Natural killer cell treated with Interleukin-12 subunit alpha and Interleukin-12 subunit beta and Interleukin-15 and Interleukin-18, amount 100 ng/mL, for 72 hours (primary cell): Measurements from ENCODE around the gene GNA14. TPM values are rescaled to one million over a fixed set of nuclear protein-coding genes. Genes with fewer than 3 reads are reported as not detected.
A peak's percentile ranks its signal among the peaks of the same experiment; 100 is the strongest.
"Not testable (repeated sequence)": the region's sequence is repeated elsewhere in the genome, so short reads cannot be mapped to it uniquely, and the experiment has no call there.

Experiments used
- ATAC-seq, 2 donors: fragments of 150-1000 bp; cut with Tn5 transposase in 1 of 2; sonication (Bioruptor Pico), chemical (Tn5 transposase) in 1 of 2; 2 replicates each; pipeline ENCODE4 v1.10.0; 2021
- DNase-seq: peaks from one replicate; pipeline ENCODE4 v3.0.0; 2022; ENCODE audit warnings: low spot score
- H3K27ac Mint-ChIP-seq, 2 donors: 1 replicate in 1 of 2; 2 replicates in 1 of 2; pipeline ENCODE4 v1.8.0; 2022; ENCODE audit warnings: mixed read lengths in 2 of 2, mild to moderate bottlenecking in 1 of 2, moderate library complexity in 1 of 2
- H3K27me3 Mint-ChIP-seq, 2 donors: 1 replicate in 1 of 2; 2 replicates in 1 of 2; pipeline ENCODE4 v1.8.0; 2022; ENCODE audit warnings: mixed read lengths in 2 of 2
- H3K36me3 Mint-ChIP-seq: one replicate; pipeline ENCODE4 v1.8.0; 2022; ENCODE audit warnings: mixed read lengths
- H3K4me1 Mint-ChIP-seq, 2 donors: 1 replicate in 1 of 2; 2 replicates in 1 of 2; pipeline ENCODE4 v1.8.0; 2022; ENCODE audit warnings: low read depth in 2 of 2, mixed read lengths in 2 of 2, mild to moderate bottlenecking in 1 of 2
- H3K4me3 Mint-ChIP-seq: one replicate; pipeline ENCODE4 v1.8.0; 2022; ENCODE audit warnings: mixed read lengths
- H3K9me3 Mint-ChIP-seq: 2 replicates; pipeline ENCODE4 v1.8.0; 2022; ENCODE audit warnings: mixed read lengths
- total RNA-seq, 2 donors: library from RNA; stranded (reverse); gene quantifications; one replicate each; pipeline ENCODE4 v1.2.3, GENCODE V29; 2022

Gene GNA14
- total RNA-seq, 2 donors from 2014 or later = 0.45 TPM; not detected in 1

- Mint-ChIP-seq H3K9me3 (no peaks in the 10 kb centered on the region), H3K27me3 (peaks cover 18 to 37% of the 10 kb centered on the region in 2 donors), H3K36me3 (no peaks in the 10 kb centered on the region), H3K4me1 (peaks cover 0 to 7% of the 10 kb centered on the region in 2 donors), H3K27ac (no peak overlapping the region), H3K4me3 (no peak overlapping the region)
- ATAC-seq = no peak
- DNase-seq = no peak
These were observed 58.9 kb downstream of the GNA14 start for GRCh38 chr9:77589046-77589795.

- H3K4me3 Mint-ChIP-seq = peak overlapping the region; percentile 37
- no peaks in the 10 kb centered on the region for H3K36me3 Mint-ChIP-seq
- no peaks in the 10 kb centered on the region for H3K9me3 Mint-ChIP-seq
- DNase-seq = no peak
- peaks cover 0 to 7% of the 10 kb centered on the region in 2 donors for H3K4me1 Mint-ChIP-seq
- peaks cover 14 to 30% of the 10 kb centered on the region in 2 donors for H3K27me3 Mint-ChIP-seq
- ATAC-seq = no peak
- peak overlapping the region in 1 of 2 donors; percentile 11 for H3K27ac Mint-ChIP-seq
These were observed 59.7 kb downstream of the GNA14 start for GRCh38 chr9:77588271-77588937.

GRCh38 chr9:77587851-77588250, 60.3 kb downstream of the GNA14 start:
- no peaks in the 10 kb centered on the region for H3K36me3 Mint-ChIP-seq
- H3K4me3 Mint-ChIP-seq = peak overlapping the region; percentile 37
- peaks cover 0 to 7% of the 10 kb centered on the region in 2 donors for H3K4me1 Mint-ChIP-seq
- no peak for ATAC-seq
- no peaks in the 10 kb centered on the region for H3K9me3 Mint-ChIP-seq
- no peak for DNase-seq
- peak overlapping the region in 1 of 2 donors; percentile 11 for H3K27ac Mint-ChIP-seq
- peaks cover 14 to 33% of the 10 kb centered on the region in 2 donors for H3K27me3 Mint-ChIP-seq

- Mint-ChIP-seq H3K4me1 (peaks cover 0 to 7% of the 10 kb centered on the region in 2 donors), H3K27me3 (peaks cover 18 to 35% of the 10 kb centered on the region in 2 donors), H3K4me3 (no peak overlapping the region), H3K9me3 (no peaks in the 10 kb centered on the region), H3K27ac (no peak overlapping the region), H3K36me3 (no peaks in the 10 kb centered on the region)
- ATAC-seq (no peak), DNase-seq (no peak)
These were observed 61.1 kb downstream of the GNA14 start for GRCh38 chr9:77587042-77587441.

GRCh38 chr9:77586591-77586990, 61.5 kb downstream of the GNA14 start:
- Mint-ChIP-seq H3K4me3 (no peak overlapping the region), H3K4me1 (peaks cover 0 to 7% of the 10 kb centered on the region in 2 donors), H3K9me3 (no peaks in the 10 kb centered on the region), H3K27me3 (peaks cover 18 to 39% of the 10 kb centered on the region in 2 donors), H3K27ac (no peak overlapping the region), H3K36me3 (no peaks in the 10 kb centered on the region)
- ATAC-seq (no peak), DNase-seq (no peak)

- Mint-ChIP-seq H3K4me1 (peaks cover 0 to 7% of the 10 kb centered on the region in 2 donors), H3K9me3 (no peaks in the 10 kb centered on the region), H3K36me3 (no peaks in the 10 kb centered on the region), H3K27me3 (peaks cover 18 to 39% of the 10 kb centered on the region in 2 donors), H3K4me3 (no peak overlapping the region), H3K27ac (no peak overlapping the region)
- ATAC-seq (no peak), DNase-seq (no peak)
These were observed 62.8 kb downstream of the GNA14 start for GRCh38 chr9:77585335-77585786.

GRCh38 chr9:77584927-77585326, 63.2 kb downstream of the GNA14 start:
- H3K9me3 Mint-ChIP-seq, H3K27ac Mint-ChIP-seq, ATAC-seq, H3K4me3 Mint-ChIP-seq, H3K36me3 Mint-ChIP-seq, H3K4me1 Mint-ChIP-seq, DNase-seq: not testable (repeated sequence)
- H3K27me3 Mint-ChIP-seq = peaks cover 18 to 39% of the 10 kb centered on the region in 2 donors

- H3K4me1 Mint-ChIP-seq = peaks cover 0 to 2% of the 10 kb centered on the region in 2 donors
- peaks cover 18 to 34% of the 10 kb centered on the region in 2 donors for H3K27me3 Mint-ChIP-seq
- no peak overlapping the region for H3K4me3 Mint-ChIP-seq
- peak overlapping the region in 1 of 2 donors; percentile 8 for H3K27ac Mint-ChIP-seq
- no peaks in the 10 kb centered on the region for H3K9me3 Mint-ChIP-seq
- no peaks in the 10 kb centered on the region for H3K36me3 Mint-ChIP-seq
- DNase-seq (no peak), ATAC-seq (no peak)
These were observed 65.1 kb downstream of the GNA14 start for GRCh38 chr9:77582961-77583576.

GRCh38 chr9:77582525-77582924, 65.6 kb downstream of the GNA14 start:
- peak overlapping the region; percentile 3 for H3K4me3 Mint-ChIP-seq
- peaks cover 13 to 31% of the 10 kb centered on the region in 2 donors for H3K27me3 Mint-ChIP-seq
- H3K27ac Mint-ChIP-seq = peak overlapping the region in 1 of 2 donors; percentile 8
- DNase-seq (no peak), ATAC-seq (peak; percentile 11 to 65)
- H3K9me3 Mint-ChIP-seq = no peaks in the 10 kb centered on the region
- H3K36me3 Mint-ChIP-seq = no peaks in the 10 kb centered on the region
- H3K4me1 Mint-ChIP-seq = no peaks in the 10 kb centered on the region

- no peak for DNase-seq
- Mint-ChIP-seq H3K36me3 (no peaks in the 10 kb centered on the region), H3K27me3 (peaks cover 4 to 12% of the 10 kb centered on the region in 2 donors)
These were observed 72.3 kb downstream of the GNA14 start for GRCh38 chr9:77575785-77576184.

GRCh38 chr9:77569335-77569734, 78.8 kb downstream of the GNA14 start:
- Mint-ChIP-seq H3K27me3 (peaks cover 0 to 7% of the 10 kb centered on the region in 2 donors), H3K9me3 (no peaks in the 10 kb centered on the region)

More at GRCh38 chr9:77575785-77576184, 72.3 kb downstream of the GNA14 start:
- no peak for ATAC-seq
- Mint-ChIP-seq H3K27ac (no peak overlapping the region), H3K4me3 (no peak overlapping the region), H3K4me1 (no peaks in the 10 kb centered on the region), H3K9me3 (no peaks in the 10 kb centered on the region)

GRCh38 chr9:77563174-77563573, 84.9 kb downstream of the GNA14 start:
- ATAC-seq (no peak), DNase-seq (no peak)
- Mint-ChIP-seq H3K27ac (no peak overlapping the region), H3K4me3 (no peak overlapping the region), H3K4me1 (no peaks in the 10 kb centered on the region), H3K9me3 (no peaks in the 10 kb centered on the region), H3K27me3 (peaks cover 10 to 25% of the 10 kb centered on the region in 2 donors), H3K36me3 (no peaks in the 10 kb centered on the region)

More at GRCh38 chr9:77569335-77569734, 78.8 kb downstream of the GNA14 start:
- no peak for DNase-seq
- Mint-ChIP-seq H3K27ac (no peak overlapping the region), H3K4me3 (no peak overlapping the region), H3K36me3 (no peaks in the 10 kb centered on the region), H3K4me1 (no peaks in the 10 kb centered on the region)
- ATAC-seq = peak in 1 of 2 donors; percentile 52

GRCh38 chr9:77562019-77562748, 85.9 kb downstream of the GNA14 start:
- no peak for ATAC-seq
- no peaks in the 10 kb centered on the region for H3K4me1 Mint-ChIP-seq
- DNase-seq = no peak
- no peaks in the 10 kb centered on the region for H3K9me3 Mint-ChIP-seq
- no peak overlapping the region for H3K4me3 Mint-ChIP-seq
- no peaks in the 10 kb centered on the region for H3K36me3 Mint-ChIP-seq
- peaks cover 8 to 31% of the 10 kb centered on the region in 2 donors for H3K27me3 Mint-ChIP-seq
- H3K27ac Mint-ChIP-seq = no peak overlapping the region
